Activated naive CD4-positive, alpha-beta T cell treated with anti-CD3 and anti-CD28 coated beads, Interleukin-2, amount 50 U/mL, for 72 hours (primary cell): ENCODE data around the gene RNF215. TPM values are rescaled to one million over a fixed set of nuclear protein-coding genes. Genes with fewer than 3 reads are reported as not detected.

Experiments
- ATAC-seq, 2 donors: fragments of 150-1000 bp; cut with Tn5 transposase; 2 replicates each; pipeline ENCODE4 v1.10.0; 2021; ENCODE audit warnings: mild to moderate bottlenecking in 2 of 2, moderate library complexity in 2 of 2
- DNase-seq, 2 donors: peaks; one replicate each; pipeline ENCODE4 v3.0.0; 2021 to 2022; ENCODE audit warnings: low spot score in 2 of 2
- H3K27ac Mint-ChIP-seq, 2 donors: one replicate each; pipeline ENCODE4 v1.8.0; 2022; ENCODE audit warnings: mild to moderate bottlenecking in 2 of 2, mixed read lengths in 2 of 2
- H3K36me3 Mint-ChIP-seq, 2 donors: one replicate each; pipeline ENCODE4 v1.8.0; 2022; ENCODE audit warnings: mixed read lengths in 2 of 2
- H3K9me3 Mint-ChIP-seq, 2 donors: one replicate each; pipeline ENCODE4 v1.8.0; 2022; ENCODE audit warnings: mixed read lengths in 2 of 2
- total RNA-seq, 2 donors: library from RNA; stranded (reverse); gene quantifications; one replicate each; pipeline ENCODE4 v1.2.3, GENCODE V29; 2022

RNF215 gene
- total RNA-seq, 2 donors from 2014 or later, result 6.8 to 11.8 TPM

- peak overlapping the region; percentile 95 to 98 for H3K27ac Mint-ChIP-seq
- peaks cover 19 to 41% of the 10 kb centered on the region in 2 donors for H3K36me3 Mint-ChIP-seq
Observed at GRCh38 chr22:30423959-30424533, 36.8 kb upstream of the RNF215 start.

GRCh38 chr22:30423301-30423958 lies 36.2 kb upstream of the RNF215 start:
- Mint-ChIP-seq H3K9me3 (no peaks in the 10 kb centered on the region), H3K36me3 (peaks cover 19 to 43% of the 10 kb centered on the region in 2 donors), H3K27ac (peak overlapping the region; percentile 95 to 98)
- DNase-seq, result peak; percentile 50 to 82
- ATAC-seq, result peak; percentile 5 to 48

More at GRCh38 chr22:30423959-30424533, 36.8 kb upstream of the RNF215 start:
- ATAC-seq (peak; percentile 77 to 92), DNase-seq (peak; percentile 96 to 98)
- H3K9me3 Mint-ChIP-seq, result no peaks in the 10 kb centered on the region

- peak overlapping the region; percentile 95 to 97 for H3K27ac Mint-ChIP-seq
Observed at GRCh38 chr22:30422481-30423300, 35.5 kb upstream of the RNF215 start.

GRCh38 chr22:30421695-30422480 lies 34.7 kb upstream of the RNF215 start:
- H3K27ac Mint-ChIP-seq, result peak overlapping the region; percentile 95 to 97
- H3K36me3 Mint-ChIP-seq, result peaks cover 19 to 44% of the 10 kb centered on the region in 2 donors
- ATAC-seq (no peak), DNase-seq (no peak)
- H3K9me3 Mint-ChIP-seq, result no peaks in the 10 kb centered on the region

More at GRCh38 chr22:30422481-30423300, 35.5 kb upstream of the RNF215 start:
- Mint-ChIP-seq H3K36me3 (peaks cover 19 to 47% of the 10 kb centered on the region in 2 donors), H3K9me3 (no peaks in the 10 kb centered on the region)
- ATAC-seq, result peak in 1 of 2 donors; percentile 29
- peak; percentile 26 to 77 for DNase-seq

GRCh38 chr22:30420347-30421125 lies 33.3 kb upstream of the RNF215 start:
- H3K9me3 Mint-ChIP-seq, result no peaks in the 10 kb centered on the region
- DNase-seq (no peak), ATAC-seq (peak in 1 of 2 donors; percentile 8)
- peak overlapping the region; percentile 18 to 85 for H3K27ac Mint-ChIP-seq
- H3K36me3 Mint-ChIP-seq, result peaks cover 24 to 46% of the 10 kb centered on the region in 2 donors

GRCh38 chr22:30416837-30417236 lies 29.6 kb upstream of the RNF215 start:
- DNase-seq (no peak), ATAC-seq (no peak)
- H3K36me3 Mint-ChIP-seq, result peaks cover 21 to 46% of the 10 kb centered on the region in 2 donors
- peak overlapping the region in 1 of 2 donors; percentile 2 for H3K27ac Mint-ChIP-seq
- no peaks in the 10 kb centered on the region for H3K9me3 Mint-ChIP-seq

GRCh38 chr22:30416403-30416802 lies 29.2 kb upstream of the RNF215 start:
- DNase-seq, result no peak
- no peak for ATAC-seq
- H3K27ac Mint-ChIP-seq, result peak overlapping the region in 1 of 2 donors; percentile 2
- H3K9me3 Mint-ChIP-seq, result no peaks in the 10 kb centered on the region
- H3K36me3 Mint-ChIP-seq, result peaks cover 21 to 43% of the 10 kb centered on the region in 2 donors

- ATAC-seq, result peak in 1 of 2 donors; percentile 16
- Mint-ChIP-seq H3K36me3 (peaks cover 13 to 49% of the 10 kb centered on the region in 2 donors), H3K9me3 (no peaks in the 10 kb centered on the region), H3K27ac (peak overlapping the region; percentile 23 to 42)
- DNase-seq, result no peak
Observed at GRCh38 chr22:30414525-30415047, 27.4 kb upstream of the RNF215 start.

GRCh38 chr22:30413745-30414524 lies 26.7 kb upstream of the RNF215 start:
- Mint-ChIP-seq H3K36me3 (peaks cover 13 to 49% of the 10 kb centered on the region in 2 donors), H3K9me3 (no peaks in the 10 kb centered on the region), H3K27ac (peak overlapping the region; percentile 23 to 42)
- ATAC-seq (peak in 1 of 2 donors; percentile 50), DNase-seq (no peak)

GRCh38 chr22:30413001-30413400 lies 25.8 kb upstream of the RNF215 start:
- H3K9me3 Mint-ChIP-seq, result no peaks in the 10 kb centered on the region
- peak overlapping the region; percentile 42 to 89 for H3K27ac Mint-ChIP-seq
- H3K36me3 Mint-ChIP-seq, result peaks cover 13 to 43% of the 10 kb centered on the region in 2 donors
- ATAC-seq (no peak), DNase-seq (no peak)

GRCh38 chr22:30411780-30412179 lies 24.6 kb upstream of the RNF215 start:
- ATAC-seq (no peak), DNase-seq (no peak)
- Mint-ChIP-seq H3K36me3 (peaks cover 13 to 41% of the 10 kb centered on the region in 2 donors), H3K27ac (peak overlapping the region in 1 of 2 donors; percentile 52), H3K9me3 (no peaks in the 10 kb centered on the region)

- H3K27ac Mint-ChIP-seq, result peak overlapping the region in 1 of 2 donors; percentile 82
- no peak for DNase-seq
- no peaks in the 10 kb centered on the region for H3K9me3 Mint-ChIP-seq
- H3K36me3 Mint-ChIP-seq, result peaks cover 0 to 26% of the 10 kb centered on the region in 2 donors
- peak; percentile 69 to 97 for ATAC-seq
Observed at GRCh38 chr22:30408388-30409102, 21.3 kb upstream of the RNF215 start.

GRCh38 chr22:30406400-30406799 lies 19.2 kb upstream of the RNF215 start:
- peak overlapping the region in 1 of 2 donors; percentile 65 for H3K27ac Mint-ChIP-seq
- peaks cover 0 to 12% of the 10 kb centered on the region in 2 donors for H3K36me3 Mint-ChIP-seq
- ATAC-seq, result no peak
- no peak for DNase-seq
- no peaks in the 10 kb centered on the region for H3K9me3 Mint-ChIP-seq

- Mint-ChIP-seq H3K9me3 (no peaks in the 10 kb centered on the region), H3K27ac (peak overlapping the region in 1 of 2 donors; percentile 65), H3K36me3 (peaks cover 0 to 6% of the 10 kb centered on the region in 2 donors)
- ATAC-seq, result no peak
- no peak for DNase-seq
Observed at GRCh38 chr22:30405731-30406130, 18.5 kb upstream of the RNF215 start.
